HG02938 (cell line): ENCODE data around the gene BLOC1S3.

Experiments used
- ATAC-seq: cut with Tn5 transposase; IDR thresholded peaks from one replicate; pipeline ENCODE4 v1.9.1; 2021; ENCODE audit warnings: mild to moderate bottlenecking, moderate library complexity; ENCODE audit not compliant: unreplicated experiment

BLOC1S3 gene

GRCh38 chr19:45145270-45146189 lies 33.1 kb upstream of the BLOC1S3 start:
- no peak for ATAC-seq

DNA sequence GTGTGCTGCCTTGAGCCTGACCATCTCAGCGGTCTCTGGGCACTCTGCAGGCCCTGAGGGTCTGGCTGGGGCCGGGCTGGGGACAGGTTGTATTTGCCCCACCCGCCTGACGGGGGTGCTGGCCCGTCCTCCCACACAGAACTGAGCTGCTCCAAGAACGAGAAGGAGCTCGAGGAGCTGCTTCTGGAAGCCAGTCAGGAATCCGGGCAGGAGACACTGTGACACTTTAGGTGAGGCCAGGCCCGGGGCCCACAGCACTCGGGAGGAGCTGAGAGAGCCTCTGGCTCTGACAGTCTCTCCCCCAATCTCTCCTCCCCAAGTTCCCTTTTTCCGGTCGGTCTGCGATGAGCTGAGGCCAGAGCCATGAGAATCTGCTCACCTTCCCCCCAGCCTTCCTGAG lies 32.3 kb upstream of the BLOC1S3 start:
- ATAC-seq, result no peak

DNA sequence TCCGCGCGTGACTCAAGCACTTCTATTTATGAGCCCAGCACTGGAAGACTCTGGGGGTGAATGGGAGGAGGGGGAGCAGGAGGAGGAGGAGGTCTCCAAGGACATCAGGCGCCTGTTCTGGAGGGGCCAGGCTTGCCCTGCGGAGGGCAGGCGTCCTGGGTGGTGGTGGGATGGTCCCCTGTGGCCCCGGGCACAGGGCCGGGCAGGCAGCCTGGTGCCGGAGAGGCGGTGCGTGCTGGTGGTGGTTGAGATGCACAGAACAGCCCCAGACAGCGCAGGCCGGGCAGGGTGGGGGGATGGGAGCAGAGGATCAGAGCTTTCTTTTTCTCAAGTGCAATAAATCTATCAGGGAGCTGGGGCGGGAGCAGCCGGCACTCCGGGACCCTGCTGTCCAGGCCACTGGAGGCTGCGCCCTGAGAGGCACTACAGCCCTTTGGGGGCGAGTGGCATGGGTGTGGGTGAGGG lies 31.8 kb upstream of the BLOC1S3 start:
- ATAC-seq, result no peak

DNA sequence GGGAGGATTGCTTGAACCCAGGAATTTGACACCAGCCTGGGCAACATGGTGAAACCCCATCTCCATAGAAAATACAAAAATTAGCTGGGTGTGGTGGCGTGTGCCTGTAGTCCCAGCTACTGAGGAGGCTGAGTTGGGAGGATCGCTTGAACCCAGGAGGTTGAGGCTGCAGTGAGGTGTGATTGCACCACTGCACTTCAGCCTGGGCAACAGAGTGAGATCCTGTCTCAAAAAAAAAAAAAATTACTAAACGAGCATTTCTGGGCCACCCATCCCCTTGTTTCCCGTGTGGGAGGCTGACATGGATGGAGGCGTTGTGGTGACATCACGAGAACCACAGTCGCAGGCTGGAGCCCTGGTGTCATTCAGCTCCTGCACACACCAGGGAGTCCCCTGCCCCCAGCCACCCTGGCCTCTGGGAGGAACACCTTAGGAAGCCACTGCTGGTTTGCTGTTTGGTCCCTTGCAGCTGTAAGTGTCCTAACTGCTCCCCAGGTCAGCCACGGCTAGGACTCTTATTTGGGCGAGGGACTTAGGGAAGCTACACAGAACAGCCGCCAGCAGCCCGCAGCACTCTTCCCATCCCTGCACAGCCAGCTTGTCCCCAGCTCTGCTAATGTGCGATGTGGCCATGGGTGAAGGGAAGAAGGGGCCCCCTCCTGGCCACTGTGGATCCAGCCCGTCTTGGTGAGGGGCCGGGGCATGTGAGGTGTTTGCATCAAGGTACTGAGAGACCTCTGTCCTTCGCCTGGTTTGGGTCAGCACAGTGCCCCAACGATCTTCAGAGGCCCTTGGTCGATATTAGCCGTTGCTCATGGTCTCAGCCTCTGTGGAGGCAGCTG lies 30.5 kb upstream of the BLOC1S3 start:
- ATAC-seq, result no peak

DNA sequence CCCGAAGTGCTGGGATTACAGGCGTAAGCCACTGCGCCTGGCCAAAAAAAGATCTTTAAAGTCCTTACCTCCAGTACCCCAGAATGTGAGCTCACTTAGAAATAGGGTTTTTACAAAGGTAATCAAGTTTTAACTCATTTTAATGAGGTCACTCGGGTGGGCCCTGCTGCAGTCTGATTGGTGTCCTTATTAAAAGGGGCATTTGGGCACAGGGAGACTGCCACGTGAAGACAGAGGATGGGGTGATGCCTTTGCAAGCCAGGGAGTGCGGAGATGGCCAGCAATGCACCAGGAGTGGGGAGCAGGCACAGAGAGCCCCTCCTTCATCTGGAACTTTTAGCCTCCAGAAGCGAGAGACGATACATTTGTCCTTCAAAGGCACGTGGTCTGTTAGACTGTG lies 29.5 kb upstream of the BLOC1S3 start:
- ATAC-seq, result no peak

DNA sequence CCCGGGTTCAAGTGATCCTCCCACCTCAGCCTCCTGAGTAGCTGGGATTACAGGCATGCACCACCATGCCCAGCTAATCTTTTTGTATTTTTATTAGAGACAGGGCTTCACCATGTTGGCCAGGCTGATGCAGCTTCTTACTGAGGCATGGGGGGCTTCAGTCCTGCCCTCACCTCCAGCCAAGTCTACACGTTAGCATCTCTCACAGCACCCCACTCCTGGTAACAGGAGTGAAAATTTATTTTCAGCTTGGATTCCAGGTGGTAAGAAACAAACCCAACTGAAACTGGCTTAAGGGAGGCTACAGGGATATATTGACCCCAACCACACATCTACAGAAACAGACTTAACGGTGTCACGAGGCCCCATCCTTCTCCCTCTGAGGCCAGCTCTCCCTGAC lies 28.4 kb upstream of the BLOC1S3 start:
- no peak for ATAC-seq

DNA sequence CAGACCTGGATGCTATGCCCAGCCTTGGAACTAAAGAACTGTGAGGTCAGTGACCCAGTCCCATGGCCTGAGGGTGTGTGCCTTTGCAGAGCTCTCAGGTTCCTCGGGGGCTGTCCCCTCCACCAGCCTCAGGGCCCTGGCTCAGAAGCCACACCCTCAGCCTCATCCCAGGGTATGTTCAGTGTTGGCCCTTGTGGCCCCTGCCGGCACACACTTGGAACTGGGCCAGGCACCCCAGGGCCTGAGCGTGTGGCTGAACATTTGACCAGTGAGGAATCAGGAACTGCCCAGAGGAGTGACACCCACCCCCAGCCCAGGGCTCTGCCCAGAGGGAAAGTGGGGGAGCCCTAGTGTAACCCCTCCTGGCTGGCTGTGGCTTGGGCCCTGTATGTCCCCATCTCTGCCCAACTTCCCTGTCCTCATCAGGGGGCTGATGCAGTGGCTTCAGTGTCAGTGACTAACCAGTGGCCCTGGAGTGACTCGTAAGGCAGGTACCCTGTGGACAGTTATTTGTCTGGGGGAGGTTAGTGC lies 27.8 kb upstream of the BLOC1S3 start:
- ATAC-seq, result no peak

DNA sequence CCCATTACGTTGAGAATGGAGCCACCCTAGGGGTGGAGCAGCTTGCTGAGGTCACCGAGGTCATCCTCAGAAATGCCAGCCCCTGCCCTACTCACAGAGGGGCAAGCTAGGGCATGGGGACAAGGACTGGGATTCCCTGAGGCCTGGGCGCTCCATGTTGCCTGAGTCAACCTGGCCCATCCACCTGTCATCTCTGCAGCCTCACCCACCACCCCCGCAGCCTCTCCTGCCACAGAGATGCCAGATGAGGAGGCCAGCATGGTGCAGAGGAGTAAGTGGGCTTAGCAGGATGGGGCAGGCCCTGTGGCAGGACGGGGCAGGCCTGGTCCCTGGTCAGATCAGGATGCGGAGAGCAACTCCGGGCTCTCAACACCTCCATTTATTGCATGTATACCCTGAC lies 27.3 kb upstream of the BLOC1S3 start:
- no peak for ATAC-seq

- ATAC-seq, result no peak
Measured at GRCh38 chr19:45151821-45152503, 26.6 kb upstream of the BLOC1S3 start.

GRCh38 chr19:45152504-45153338 lies 25.9 kb upstream of the BLOC1S3 start:
- ATAC-seq, result no peak

GRCh38 chr19:45153339-45154063 lies 25.1 kb upstream of the BLOC1S3 start:
- no peak for ATAC-seq

- ATAC-seq, result no peak
Measured at GRCh38 chr19:45154064-45154827, 24.3 kb upstream of the BLOC1S3 start.

- ATAC-seq, result no peak
Measured at GRCh38 chr19:45156011-45156630, 22.5 kb upstream of the BLOC1S3 start.

DNA sequence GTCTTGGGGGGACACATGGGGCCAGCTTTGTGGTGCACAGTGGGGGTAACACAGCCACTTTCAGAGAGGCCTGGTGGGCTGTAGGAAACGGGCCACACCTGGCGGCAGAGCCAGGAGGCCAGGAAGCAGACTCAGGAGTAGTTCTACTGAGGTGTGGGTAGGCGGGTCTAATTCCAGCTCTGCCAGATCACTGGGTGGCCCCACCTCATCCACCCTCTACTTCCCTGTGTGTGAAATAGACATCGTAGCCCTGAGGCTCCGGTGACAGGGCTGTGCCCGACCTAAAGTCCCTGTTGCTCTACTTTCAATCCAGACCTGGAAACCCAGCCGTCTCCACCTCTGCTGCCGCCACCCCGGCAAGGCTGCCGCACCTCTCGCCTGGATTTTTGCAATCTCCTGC lies 21.8 kb upstream of the BLOC1S3 start:
- no peak for ATAC-seq

DNA sequence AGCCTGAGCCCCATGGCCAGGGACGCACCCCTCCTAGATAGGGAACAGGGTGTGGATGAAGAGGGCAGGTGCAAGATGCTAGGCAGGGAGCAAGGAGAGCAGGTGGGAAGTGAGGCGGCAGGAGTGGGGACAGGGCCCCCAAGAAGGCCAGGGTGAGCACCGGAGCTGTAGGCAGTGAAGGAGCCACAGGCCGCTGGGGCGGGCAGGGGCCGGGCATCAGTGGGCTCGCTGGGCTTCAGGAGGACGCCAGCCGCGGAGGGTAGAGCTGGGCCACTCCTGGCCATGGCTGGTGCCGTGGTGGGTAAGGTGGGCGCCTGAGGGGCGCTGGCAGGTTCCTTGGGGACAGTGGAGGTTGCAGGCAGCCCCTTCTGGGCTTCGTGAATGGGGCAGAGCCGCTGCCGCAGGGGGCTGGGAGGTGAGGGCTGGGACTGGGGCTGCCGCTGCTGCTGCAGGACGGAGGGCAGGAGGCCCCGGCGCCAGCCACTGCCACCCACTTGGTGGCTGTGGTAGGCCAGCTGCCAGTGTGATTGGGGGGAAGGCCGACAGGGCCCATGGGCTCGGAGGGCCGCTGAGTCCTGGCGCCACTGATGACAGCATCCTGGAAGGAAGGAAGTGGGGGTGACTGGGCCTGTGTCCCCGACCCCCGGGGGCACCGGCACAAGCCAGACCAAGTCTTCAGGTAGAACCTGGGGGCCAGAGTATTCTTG lies 19.9 kb upstream of the BLOC1S3 start:
- ATAC-seq, result no peak

- ATAC-seq, result no peak
Measured at GRCh38 chr19:45159210-45159970, 19.2 kb upstream of the BLOC1S3 start.

GRCh38 chr19:45159971-45160324 lies 18.6 kb upstream of the BLOC1S3 start:
- ATAC-seq, result no peak
